NCI-H146 treated with DMSO at 0.1 percent for 48 hours (cell line): ENCODE measurements around the gene LNX1.
A peak's percentile ranks its signal among the peaks of the same experiment; 100 is the strongest.

Source experiments
- DNase-seq: peaks from one replicate; lab custom pipeline; 2025; ENCODE audit not compliant: unreplicated experiment; lab: John Stamatoyannopoulos, UW

Gene LNX1

GRCh38 chr4:53499791-53500190 lies 91.5 kb downstream of the LNX1 start:
- DNase-seq: no peak

DNA sequence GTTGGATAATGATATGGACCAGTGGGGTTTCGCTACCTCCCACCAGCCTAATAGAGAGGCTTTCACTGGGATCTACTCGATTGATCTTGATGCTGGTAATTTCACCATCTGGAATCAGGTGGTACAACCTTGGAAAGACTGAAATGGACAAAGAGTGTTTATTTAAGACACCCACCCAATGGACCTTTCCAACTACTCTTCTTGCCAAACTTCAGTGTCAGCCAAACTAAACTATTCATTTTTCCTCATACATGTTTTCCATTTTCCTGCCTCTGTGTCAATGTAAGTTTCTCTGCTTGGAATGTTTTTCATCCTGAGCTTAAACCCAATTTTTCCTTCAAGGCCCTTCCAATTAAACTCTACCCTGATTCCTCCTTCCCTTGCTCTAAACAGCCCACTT lies 92.6 kb downstream of the LNX1 start:
- DNase-seq: no peak

- no peak for DNase-seq
Measured at GRCh38 chr4:53497487-53498244, 93.6 kb downstream of the LNX1 start.

DNA sequence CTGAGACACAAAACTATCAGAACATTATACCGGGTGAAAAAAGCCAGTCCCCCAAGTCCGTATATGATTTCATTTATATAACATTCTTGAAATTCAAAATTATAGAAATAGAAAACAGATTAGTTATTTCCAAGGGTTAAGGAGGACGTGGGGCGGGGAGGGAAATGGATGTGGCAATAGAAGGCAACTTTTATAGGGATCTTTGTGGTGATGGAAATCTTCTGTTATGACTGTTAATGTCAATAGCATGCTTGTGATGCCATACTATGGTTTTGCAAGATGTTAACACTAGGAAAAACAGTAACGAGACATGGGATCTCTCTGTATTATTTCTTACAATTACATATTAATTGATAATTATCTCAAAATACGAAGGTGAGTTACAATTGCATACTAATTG lies 96.4 kb downstream of the LNX1 start:
- DNase-seq: no peak

- DNase-seq: peak; percentile 15
Measured at GRCh38 chr4:53490965-53491622, 100.2 kb downstream of the LNX1 start.

DNA sequence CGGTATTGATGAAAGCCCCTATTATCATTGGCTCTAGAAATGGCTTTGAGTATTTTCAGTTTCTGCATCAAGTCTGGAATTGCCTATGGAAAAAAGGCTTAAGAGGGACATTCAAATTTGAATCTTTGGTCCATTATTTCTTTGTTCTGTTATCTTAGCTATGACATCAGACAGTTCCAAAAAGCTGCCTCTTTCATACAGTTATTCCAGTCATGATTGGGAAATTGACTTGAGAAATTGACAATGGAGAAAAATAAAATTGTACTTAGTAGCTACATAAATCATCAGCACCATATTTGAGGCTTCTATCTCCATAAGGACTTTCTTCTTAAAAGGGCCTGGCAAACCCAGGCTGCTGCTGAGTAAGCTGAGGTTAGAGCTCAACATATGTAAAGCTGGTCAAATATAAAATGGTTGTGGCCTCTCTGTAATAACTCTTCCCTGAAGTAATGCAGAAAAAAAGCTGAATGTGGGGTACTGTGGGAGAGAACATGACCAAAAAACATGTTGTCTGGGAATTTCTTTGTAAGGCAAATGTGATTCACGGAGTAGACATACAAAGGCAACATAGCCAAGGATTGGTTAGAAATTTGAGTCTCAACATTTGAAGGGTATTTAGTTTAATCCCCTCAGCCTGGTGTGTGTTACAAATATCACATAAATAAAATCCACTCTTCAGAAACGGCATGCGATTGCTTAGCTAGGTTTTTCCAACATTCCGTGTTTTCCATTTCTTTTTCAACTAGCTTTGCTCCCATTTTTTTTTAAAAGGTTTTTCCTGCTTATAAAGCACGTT lies 100.9 kb downstream of the LNX1 start:
- DNase-seq: no peak

- DNase-seq: no peak
Measured at GRCh38 chr4:53489279-53489889, 101.9 kb downstream of the LNX1 start.

- no peak for DNase-seq
Measured at GRCh38 chr4:53487766-53488165, 103.5 kb downstream of the LNX1 start.

DNA sequence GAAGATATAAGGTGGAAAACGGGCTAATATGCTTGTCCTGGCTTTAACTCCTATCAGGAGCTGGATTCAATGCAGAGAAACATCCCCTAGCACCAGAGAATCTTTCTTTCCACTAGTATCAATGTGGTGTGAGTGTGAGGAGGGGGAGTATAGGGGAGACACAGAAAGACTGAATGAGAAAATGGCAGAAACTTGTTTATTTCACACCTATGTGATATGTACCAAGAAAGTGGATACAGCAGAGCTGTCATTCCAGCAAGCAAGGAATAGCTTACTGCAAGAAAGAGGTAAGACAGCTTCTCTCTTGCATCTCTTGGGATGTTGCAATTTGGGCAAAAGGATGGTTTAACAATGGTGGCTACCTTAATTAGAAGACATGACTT lies 105.6 kb downstream of the LNX1 start:
- no peak for DNase-seq

DNA sequence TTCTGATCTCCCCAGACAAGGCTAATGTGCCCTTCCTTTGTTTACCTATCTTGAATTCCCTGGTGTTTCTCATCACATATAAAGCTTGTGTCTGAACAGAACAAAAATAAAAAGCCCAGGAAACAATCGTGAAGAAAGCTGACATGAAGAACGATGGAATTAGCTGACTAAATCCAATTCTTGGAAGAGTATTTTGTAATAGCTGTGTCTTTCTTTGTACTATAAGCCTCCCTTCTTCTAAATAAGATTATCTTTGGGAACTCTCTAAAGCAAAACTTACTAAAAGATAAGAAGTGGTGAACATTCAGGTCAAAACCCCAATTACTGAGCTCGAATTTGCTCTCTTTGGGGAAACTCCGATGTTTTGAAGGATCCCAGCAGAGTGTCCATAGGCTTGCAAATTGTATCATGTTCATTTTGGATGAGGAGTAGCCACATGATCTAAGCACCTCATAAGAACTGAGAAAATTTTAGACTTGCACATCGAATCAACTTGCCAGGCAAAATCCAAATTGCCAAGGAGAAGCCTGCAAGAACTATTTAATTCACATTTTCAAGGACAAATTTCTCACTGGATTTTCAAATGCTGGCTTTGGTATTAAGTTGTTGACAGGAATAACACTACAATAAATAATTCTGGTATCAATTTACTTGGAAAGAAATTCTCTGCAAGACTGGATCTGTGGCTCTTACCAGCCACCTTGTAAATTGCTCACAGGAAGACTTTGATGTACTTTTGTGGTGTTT lies 106.2 kb downstream of the LNX1 start:
- DNase-seq: no peak

GRCh38 chr4:53483250-53483649 lies 108.0 kb downstream of the LNX1 start:
- no peak for DNase-seq

- no peak for DNase-seq
Measured at GRCh38 chr4:53481586-53481985, 109.7 kb downstream of the LNX1 start.

DNA sequence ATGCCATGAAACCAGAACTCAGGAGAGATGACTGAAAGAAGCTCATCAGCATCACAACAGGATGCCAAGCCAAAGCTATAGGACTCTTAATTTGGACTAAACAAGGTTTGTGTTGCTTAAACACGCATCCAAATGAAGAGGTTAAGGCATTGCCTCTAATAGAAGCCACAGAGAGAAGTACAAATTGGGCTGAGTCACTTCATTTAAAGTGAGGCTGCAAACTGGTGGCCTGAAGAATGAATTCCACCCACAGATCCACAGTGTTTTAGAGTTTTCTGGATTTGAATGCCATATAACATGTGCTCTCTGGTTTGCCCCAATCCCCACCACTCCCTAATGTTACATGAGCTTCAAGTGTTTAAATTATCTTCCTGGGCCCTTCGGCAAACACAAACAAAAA lies 110.4 kb downstream of the LNX1 start:
- no peak for DNase-seq

- DNase-seq: no peak
Measured at GRCh38 chr4:53479736-53480525, 111.4 kb downstream of the LNX1 start.

GRCh38 chr4:53478671-53479456 lies 112.4 kb downstream of the LNX1 start:
- DNase-seq: no peak

- DNase-seq: no peak
Measured at GRCh38 chr4:53477636-53478035, 113.7 kb downstream of the LNX1 start.

DNA sequence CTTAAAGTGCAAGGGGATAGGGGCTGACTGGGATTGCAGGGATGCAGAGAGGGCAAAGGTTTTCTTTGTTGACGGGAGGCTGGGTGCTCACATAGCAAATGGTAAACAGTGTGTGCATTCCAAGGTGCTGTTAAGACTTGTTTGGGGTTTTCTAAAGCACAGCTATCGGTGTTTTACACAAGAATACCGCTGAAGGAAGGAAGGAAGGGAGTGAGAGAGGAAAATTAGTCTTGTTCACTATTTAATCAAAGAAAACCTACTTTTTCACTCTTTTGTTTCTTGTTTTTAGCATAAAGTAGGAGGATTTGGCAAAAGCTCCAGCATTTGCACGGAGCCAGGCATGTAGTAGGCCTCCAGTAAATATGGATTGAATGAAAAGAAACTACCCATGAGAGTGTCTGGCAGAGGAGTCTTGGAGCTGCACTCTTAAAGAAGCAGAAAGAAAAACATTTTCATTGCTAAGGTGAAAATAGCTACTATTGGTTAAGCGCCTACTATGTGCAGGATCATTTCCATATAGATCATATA lies 114.2 kb downstream of the LNX1 start:
- no peak for DNase-seq

- DNase-seq: no peak
Measured at GRCh38 chr4:53476232-53477037, 114.9 kb downstream of the LNX1 start.
